Neutrophil (primary cell): ENCODE data around the gene CHST13.

Experiments used
- H3K27ac ChIP-seq: fragments of 200-600 bp; sonication (generic); 2 replicates; pipeline ENCODE4 v1.5.1; 2016; ENCODE audit warnings: mild to moderate bottlenecking, moderate library complexity
- H3K27me3 ChIP-seq: fragments of 200-600 bp; sonication (generic); 2 replicates; pipeline ENCODE4 v1.6.0; 2016; ENCODE audit warnings: mild to moderate bottlenecking
- H3K36me3 ChIP-seq: fragments of 200-600 bp; sonication (generic); 2 replicates; pipeline ENCODE4 v1.5.1; 2017
- H3K4me1 ChIP-seq, 2 experiments: fragments of 200-600 bp in 1 of 2; sonication (generic) in 1 of 2; 1 replicate in 1 of 2; 2 replicates in 1 of 2; pipeline versions ENCODE4 v1.5.1 to v1.6.1; 2013 to 2016; ENCODE audit warnings: low read depth in 1 of 2, low read length in 1 of 2, mild to moderate bottlenecking in 1 of 2, moderate library complexity in 1 of 2; ENCODE audit not compliant: control insufficient read depth in 1 of 2, insufficient read depth in 1 of 2
- H3K4me3 ChIP-seq, 2 experiments: fragments of 200-600 bp in 1 of 2; sonication (generic) in 1 of 2; 1 replicate in 1 of 2; 2 replicates in 1 of 2; pipeline ENCODE4 v1.5.1; 2013 to 2016; ENCODE audit warnings: low read depth in 1 of 2, low read length in 1 of 2, mild to moderate bottlenecking in 1 of 2, moderate library complexity in 1 of 2
- H3K9me3 ChIP-seq: fragments of 200-600 bp; sonication (generic); 2 replicates; pipeline ENCODE4 v1.5.1; 2016
- TF ChIP-seq, protein P1 (sequence below): fragments of 200-600 bp; sonication (generic); IDR thresholded peaks from 2 replicates; pipeline ENCODE4 v1.5.1; 2016; ENCODE audit warnings: antibody characterized with exemption

Gene CHST13

DNA sequence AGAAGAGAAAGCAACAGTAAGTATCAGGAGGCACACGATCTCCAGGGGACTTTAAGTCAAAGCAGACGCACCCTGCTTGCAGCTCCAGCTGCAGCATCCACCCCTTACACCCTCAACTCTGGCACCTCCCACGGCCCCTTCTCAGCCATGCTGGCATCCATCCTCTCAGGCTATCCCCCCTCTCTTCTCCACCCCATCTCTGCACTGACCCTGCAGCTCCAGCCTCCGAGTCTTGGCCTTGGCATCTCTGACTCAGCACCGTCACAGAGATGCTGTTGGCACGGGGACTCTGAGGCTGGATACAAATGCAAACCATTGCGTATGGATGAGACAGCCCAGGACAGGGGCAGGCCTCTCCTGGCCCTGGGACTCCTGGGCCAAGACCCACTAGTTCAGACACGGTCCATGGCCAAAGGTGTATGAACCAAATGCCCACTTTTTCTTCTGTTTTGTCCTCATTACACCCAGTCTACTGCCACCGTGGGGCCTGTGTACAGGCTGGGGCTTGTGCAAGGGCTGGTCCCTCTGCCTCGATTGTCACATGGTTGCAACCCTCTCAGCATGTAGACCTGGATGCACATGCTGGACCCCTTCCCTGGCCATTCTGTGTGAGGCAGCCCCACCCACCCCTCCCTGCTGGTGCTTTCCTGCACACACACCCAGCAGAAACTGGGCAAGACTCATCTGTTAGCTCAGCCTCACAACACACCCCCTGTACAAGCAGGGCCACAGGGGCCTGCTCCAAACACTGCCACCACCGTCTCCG is 29.6 kb upstream of the CHST13 start:
- peaks cover 42 to 51% of the 10 kb centered on the region in 2 experiments for H3K4me1 ChIP-seq
- H3K36me3 ChIP-seq, result no peaks in the 10 kb centered on the region
- H3K27me3 ChIP-seq, result no peaks in the 10 kb centered on the region
- no peak overlapping the region for H3K27ac ChIP-seq
- TF ChIP-seq, protein P1, sequence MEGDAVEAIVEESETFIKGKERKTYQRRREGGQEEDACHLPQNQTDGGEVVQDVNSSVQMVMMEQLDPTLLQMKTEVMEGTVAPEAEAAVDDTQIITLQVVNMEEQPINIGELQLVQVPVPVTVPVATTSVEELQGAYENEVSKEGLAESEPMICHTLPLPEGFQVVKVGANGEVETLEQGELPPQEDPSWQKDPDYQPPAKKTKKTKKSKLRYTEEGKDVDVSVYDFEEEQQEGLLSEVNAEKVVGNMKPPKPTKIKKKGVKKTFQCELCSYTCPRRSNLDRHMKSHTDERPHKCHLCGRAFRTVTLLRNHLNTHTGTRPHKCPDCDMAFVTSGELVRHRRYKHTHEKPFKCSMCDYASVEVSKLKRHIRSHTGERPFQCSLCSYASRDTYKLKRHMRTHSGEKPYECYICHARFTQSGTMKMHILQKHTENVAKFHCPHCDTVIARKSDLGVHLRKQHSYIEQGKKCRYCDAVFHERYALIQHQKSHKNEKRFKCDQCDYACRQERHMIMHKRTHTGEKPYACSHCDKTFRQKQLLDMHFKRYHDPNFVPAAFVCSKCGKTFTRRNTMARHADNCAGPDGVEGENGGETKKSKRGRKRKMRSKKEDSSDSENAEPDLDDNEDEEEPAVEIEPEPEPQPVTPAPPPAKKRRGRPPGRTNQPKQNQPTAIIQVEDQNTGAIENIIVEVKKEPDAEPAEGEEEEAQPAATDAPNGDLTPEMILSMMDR, result no peak
- no peaks in the 10 kb centered on the region for H3K9me3 ChIP-seq
- H3K4me3 ChIP-seq, result no peak overlapping the region

DNA sequence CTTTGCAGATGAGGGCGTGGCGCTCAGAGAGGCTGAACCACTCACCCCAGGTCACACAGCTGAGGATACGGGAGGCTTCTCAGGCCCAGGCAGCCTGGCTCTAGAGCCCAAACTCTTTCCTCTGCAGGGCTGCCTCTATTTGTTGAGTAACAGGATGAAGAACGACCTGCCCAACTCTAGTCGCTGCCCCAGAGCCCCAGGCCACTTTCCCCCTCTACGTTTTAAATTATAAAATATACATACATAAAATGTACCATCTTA is 29.1 kb upstream of the CHST13 start:
- H3K27me3 ChIP-seq, result no peaks in the 10 kb centered on the region
- no peaks in the 10 kb centered on the region for H3K36me3 ChIP-seq
- H3K27ac ChIP-seq, result no peak overlapping the region
- H3K9me3 ChIP-seq, result no peaks in the 10 kb centered on the region
- peaks cover 37 to 46% of the 10 kb centered on the region in 2 experiments for H3K4me1 ChIP-seq
- H3K4me3 ChIP-seq, result no peak overlapping the region
- TF ChIP-seq, protein P1, result no peak

DNA sequence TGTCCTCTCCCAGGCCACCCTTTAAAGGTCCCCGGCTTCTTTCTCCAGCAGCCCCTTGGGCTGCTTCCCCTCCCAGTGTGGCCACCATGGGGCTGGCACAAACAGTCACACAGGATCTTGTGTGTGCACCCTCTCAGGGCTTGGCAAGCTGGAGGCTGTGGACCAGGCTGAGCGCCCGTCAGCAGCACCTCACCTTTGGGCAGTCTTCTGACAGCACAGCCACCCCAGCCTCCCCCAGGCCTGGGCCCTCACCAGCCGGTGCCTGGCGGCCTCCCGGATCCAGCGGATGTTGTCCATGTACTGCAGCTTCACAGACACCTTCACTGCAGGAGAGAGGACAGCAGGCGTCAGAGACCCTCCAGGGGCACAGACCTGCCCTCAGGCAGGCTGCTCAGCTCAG is 28.2 kb upstream of the CHST13 start:
- H3K4me1 ChIP-seq, result peaks cover 28 to 37% of the 10 kb centered on the region in 2 experiments
- H3K9me3 ChIP-seq, result no peaks in the 10 kb centered on the region
- H3K36me3 ChIP-seq, result no peaks in the 10 kb centered on the region
- no peak overlapping the region for H3K27ac ChIP-seq
- no peak overlapping the region for H3K4me3 ChIP-seq
- TF ChIP-seq, protein P1, result no peak
- H3K27me3 ChIP-seq, result no peaks in the 10 kb centered on the region

DNA sequence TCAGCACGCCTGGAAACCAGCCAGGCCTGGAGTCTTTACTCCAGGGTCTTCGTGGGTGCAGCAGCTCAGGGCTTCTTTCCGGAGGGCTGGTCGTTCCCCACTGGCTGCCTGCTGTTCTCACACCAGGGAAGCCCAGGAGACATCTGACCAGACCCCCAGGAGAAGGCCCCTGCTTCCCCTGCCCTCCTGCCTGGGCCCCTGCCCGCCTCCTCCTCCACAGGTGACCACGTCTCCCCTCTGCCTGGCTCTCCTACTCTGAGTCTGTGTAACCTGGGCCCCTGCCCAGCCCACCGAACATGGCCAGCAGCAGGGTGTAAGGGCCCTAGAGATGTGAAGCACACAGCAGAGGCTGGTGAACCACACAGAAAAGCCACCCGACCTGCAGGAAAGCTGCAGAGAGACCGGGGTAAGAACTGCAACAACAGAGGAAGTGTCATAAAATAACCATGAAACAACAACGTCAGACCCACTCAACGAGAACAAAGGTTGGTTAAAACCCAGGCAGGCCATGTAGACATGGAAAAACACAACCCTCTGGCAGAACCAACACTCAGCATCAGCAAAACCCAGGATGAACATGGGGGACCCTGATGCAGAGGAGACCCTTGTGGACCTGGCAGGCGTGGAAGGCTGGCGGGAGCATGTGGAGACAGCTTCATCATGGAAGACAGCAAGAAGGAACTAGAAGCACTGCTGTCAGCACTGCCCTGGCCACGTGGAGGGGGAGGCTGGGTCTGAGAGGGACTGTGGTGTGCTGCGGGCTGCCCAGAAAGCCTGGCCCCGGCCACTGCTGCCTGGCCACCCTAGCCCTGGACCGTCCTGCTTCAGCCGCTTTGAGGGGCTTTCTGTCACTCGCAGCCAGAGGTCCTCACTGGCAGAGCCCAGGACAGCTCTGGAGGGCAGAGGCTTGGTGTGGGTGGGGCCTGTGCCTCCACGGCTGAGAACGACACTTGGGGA is 26.8 kb upstream of the CHST13 start:
- Histone ChIP-seq H3K9me3 (no peaks in the 10 kb centered on the region), H3K4me1 (peaks cover 15 to 23% of the 10 kb centered on the region in 2 experiments), H3K36me3 (no peaks in the 10 kb centered on the region), H3K4me3 (no peak overlapping the region), H3K27me3 (no peaks in the 10 kb centered on the region), H3K27ac (peak overlapping the region; percentile 50)
- TF ChIP-seq, protein P1, result no peak

DNA sequence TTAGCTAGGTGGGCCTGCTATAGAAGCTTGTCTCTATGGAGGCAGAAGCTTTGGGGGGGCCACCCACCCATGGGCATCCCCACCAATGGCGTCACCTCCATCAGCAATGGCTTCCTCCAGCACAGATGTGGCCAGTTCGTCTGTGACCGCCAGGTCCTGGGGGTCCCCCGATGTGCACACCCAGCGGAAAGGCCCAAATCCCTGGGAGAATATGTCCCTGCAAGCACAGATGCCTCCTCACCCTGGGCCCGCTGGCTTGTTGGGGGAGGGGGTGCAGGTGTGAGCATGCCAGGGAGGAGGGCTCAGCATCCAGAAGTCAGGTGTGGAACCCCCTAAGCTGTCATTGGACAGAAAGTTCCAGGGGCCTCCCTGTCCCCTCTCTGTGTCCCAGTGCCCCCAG is 26.0 kb upstream of the CHST13 start:
- Histone ChIP-seq H3K36me3 (no peaks in the 10 kb centered on the region), H3K27ac (no peak overlapping the region), H3K27me3 (no peaks in the 10 kb centered on the region), H3K4me3 (no peak overlapping the region), H3K9me3 (no peaks in the 10 kb centered on the region), H3K4me1 (peaks cover 14 to 19% of the 10 kb centered on the region in 2 experiments)
- TF ChIP-seq, protein P1, result no peak
